ENCODE measurements around the gene GPBP1L1. TPM values are rescaled to one million over a fixed set of nuclear protein-coding genes. Genes with fewer than 3 reads are reported as not detected.

Gene GPBP1L1
- total and polyA plus RNA-seq, 2 of the 13 experiments (the other 11 are each of a cell fraction or from before 2014, with no cell fraction given): 45.9 to 86.1 TPM

- TF ChIP-seq, protein P1, sequence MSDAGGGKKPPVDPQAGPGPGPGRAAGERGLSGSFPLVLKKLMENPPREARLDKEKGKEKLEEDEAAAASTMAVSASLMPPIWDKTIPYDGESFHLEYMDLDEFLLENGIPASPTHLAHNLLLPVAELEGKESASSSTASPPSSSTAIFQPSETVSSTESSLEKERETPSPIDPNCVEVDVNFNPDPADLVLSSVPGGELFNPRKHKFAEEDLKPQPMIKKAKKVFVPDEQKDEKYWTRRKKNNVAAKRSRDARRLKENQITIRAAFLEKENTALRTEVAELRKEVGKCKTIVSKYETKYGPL (CRISPR knock-in tag; IDR thresholded peaks at IDR 0.05): 0 out of 2 replicates have a peak, but pooled peaks have one; percentile 13
- TF ChIP-seq TAF1 (CRISPR knock-in tag; IDR thresholded peaks at IDR 0.05): peak; percentile 73
- TF ChIP-seq RFX5 (IDR thresholded peaks at IDR 0.05; ENCODE audit: low read depth, low read length): peak; percentile 82
- TF ChIP-seq, protein P2, sequence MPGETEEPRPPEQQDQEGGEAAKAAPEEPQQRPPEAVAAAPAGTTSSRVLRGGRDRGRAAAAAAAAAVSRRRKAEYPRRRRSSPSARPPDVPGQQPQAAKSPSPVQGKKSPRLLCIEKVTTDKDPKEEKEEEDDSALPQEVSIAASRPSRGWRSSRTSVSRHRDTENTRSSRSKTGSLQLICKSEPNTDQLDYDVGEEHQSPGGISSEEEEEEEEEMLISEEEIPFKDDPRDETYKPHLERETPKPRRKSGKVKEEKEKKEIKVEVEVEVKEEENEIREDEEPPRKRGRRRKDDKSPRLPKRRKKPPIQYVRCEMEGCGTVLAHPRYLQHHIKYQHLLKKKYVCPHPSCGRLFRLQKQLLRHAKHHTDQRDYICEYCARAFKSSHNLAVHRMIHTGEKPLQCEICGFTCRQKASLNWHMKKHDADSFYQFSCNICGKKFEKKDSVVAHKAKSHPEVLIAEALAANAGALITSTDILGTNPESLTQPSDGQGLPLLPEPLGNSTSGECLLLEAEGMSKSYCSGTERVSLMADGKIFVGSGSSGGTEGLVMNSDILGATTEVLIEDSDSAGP (CRISPR knock-in tag; IDR thresholded peaks at IDR 0.05; ENCODE audit: borderline replicate concordance): peak; percentile 70; the same call in 1 of the 2 replicates
- TF ChIP-seq, protein P3, sequence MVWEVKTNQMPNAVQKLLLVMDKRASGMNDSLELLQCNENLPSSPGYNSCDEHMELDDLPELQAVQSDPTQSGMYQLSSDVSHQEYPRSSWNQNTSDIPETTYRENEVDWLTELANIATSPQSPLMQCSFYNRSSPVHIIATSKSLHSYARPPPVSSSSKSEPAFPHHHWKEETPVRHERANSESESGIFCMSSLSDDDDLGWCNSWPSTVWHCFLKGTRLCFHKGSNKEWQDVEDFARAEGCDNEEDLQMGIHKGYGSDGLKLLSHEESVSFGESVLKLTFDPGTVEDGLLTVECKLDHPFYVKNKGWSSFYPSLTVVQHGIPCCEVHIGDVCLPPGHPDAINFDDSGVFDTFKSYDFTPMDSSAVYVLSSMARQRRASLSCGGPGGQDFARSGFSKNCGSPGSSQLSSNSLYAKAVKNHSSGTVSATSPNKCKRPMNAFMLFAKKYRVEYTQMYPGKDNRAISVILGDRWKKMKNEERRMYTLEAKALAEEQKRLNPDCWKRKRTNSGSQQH (CRISPR knock-in tag; IDR thresholded peaks at IDR 0.05; ENCODE audit: low read depth): peak; percentile 43
- peak; percentile 11; the same call in 1 of the 2 replicates for TF ChIP-seq NFKB2 (CRISPR knock-in tag; IDR thresholded peaks at IDR 0.05; ENCODE audit: borderline replicate concordance)
- TF ChIP-seq, protein P4, sequence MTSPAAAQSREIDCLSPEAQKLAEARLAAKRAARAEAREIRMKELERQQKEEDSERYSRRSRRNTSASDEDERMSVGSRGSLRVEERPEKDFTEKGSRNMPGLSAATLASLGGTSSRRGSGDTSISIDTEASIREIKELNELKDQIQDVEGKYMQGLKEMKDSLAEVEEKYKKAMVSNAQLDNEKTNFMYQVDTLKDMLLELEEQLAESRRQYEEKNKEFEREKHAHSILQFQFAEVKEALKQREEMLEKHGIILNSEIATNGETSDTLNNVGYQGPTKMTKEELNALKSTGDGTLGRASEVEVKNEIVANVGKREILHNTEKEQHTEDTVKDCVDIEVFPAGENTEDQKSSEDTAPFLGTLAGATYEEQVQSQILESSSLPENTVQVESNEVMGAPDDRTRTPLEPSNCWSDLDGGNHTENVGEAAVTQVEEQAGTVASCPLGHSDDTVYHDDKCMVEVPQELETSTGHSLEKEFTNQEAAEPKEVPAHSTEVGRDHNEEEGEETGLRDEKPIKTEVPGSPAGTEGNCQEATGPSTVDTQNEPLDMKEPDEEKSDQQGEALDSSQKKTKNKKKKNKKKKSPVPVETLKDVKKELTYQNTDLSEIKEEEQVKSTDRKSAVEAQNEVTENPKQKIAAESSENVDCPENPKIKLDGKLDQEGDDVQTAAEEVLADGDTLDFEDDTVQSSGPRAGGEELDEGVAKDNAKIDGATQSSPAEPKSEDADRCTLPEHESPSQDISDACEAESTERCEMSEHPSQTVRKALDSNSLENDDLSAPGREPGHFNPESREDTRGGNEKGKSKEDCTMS (CRISPR knock-in tag; conservative IDR thresholded peaks at IDR 0.05): 0 out of 2 replicates have a peak, but pooled peaks have one; percentile 35
- peak; percentile 35 for TF ChIP-seq RBM39 (IDR thresholded peaks at IDR 0.05; ENCODE audit: low read depth, low read length, poor library complexity, severe bottlenecking)
- 0 out of 2 replicates have a peak, but pooled peaks have one; percentile 44 for TF ChIP-seq SAFB2 (CRISPR knock-in tag; IDR thresholded peaks at IDR 0.05; ENCODE audit: borderline replicate concordance, low read depth)
- peak; percentile 17; the same call in 1 of the 2 replicates for TF ChIP-seq ZNF556 (CRISPR knock-in tag; IDR thresholded peaks at IDR 0.05; ENCODE audit: borderline replicate concordance)
- TF ChIP-seq ZNF709 (CRISPR knock-in tag; IDR thresholded peaks at IDR 0.05): peak; percentile 63; the same call in 1 of the 2 replicates
- TF ChIP-seq POLR2AphosphoS5 (IDR thresholded peaks at IDR 0.05; ENCODE audit: low read depth, low read length): peak; percentile 98
- TF ChIP-seq AFF4 (CRISPR knock-in tag; IDR thresholded peaks at IDR 0.05): 0 out of 2 replicates have a peak, but pooled peaks have one; percentile 37
- peak; percentile 81 for TF ChIP-seq NFYB (CRISPR knock-in tag; IDR thresholded peaks at IDR 0.05)
- TF ChIP-seq YY1 (IDR thresholded peaks at IDR 0.05; ENCODE audit: insufficient read depth, insufficient replicate concordance, low read depth, low read length): peak; percentile 83
- peak; percentile 93 to 99 for TF ChIP-seq POLR2A (IDR thresholded peaks at IDR 0.05; ENCODE audit: insufficient read depth in 1 of 2, low read depth in 2 of 2, low read length in 2 of 2)
- peak; percentile 48 for TF ChIP-seq SP4 (CRISPR knock-in tag; IDR thresholded peaks at IDR 0.05)
- peak; percentile 86 for TF ChIP-seq ERF (CRISPR knock-in tag; IDR thresholded peaks at IDR 0.05)
Observed at GRCh38 chr1:45687014-45687753, 851 bp upstream of the GPBP1L1 start (continued).
